Stimulated activated naive B cell treated with anti-CD40 and anti-IgM and Interleukin-4, amounts not matched to agents 10 μg/mL and 1 μg/mL and 100 μg/mL, for 72 hours (primary cell): ENCODE measurements around the gene HTR3C.
"Not testable (repeated sequence)": the region's sequence is repeated elsewhere in the genome, so short reads cannot be mapped to it uniquely, and the experiment has no call there.

Experiments used
- ATAC-seq, 2 donors: fragments of 150-1000 bp; cut with Tn5 transposase; replicated peaks; 2 replicates each; pipeline ENCODE4 v1.10.0; 2021; ENCODE audit warnings: moderate library complexity in 1 of 2
- DNase-seq: peaks from one replicate; pipeline ENCODE4 v3.0.0; 2021
- H3K27ac Mint-ChIP-seq: one replicate; pipeline ENCODE4 v1.8.0; 2022; ENCODE audit warnings: mild to moderate bottlenecking, mixed read lengths
- H3K27me3 Mint-ChIP-seq, 2 donors: one replicate each; pipeline ENCODE4 v1.8.0; 2022; ENCODE audit warnings: mixed read lengths in 2 of 2
- H3K36me3 Mint-ChIP-seq, 2 donors: one replicate each; pipeline ENCODE4 v1.8.0; 2022; ENCODE audit warnings: mixed read lengths in 2 of 2, mild to moderate bottlenecking in 1 of 2
- H3K4me1 Mint-ChIP-seq, 2 donors: one replicate each; pipeline ENCODE4 v1.8.0; 2022; ENCODE audit warnings: mixed read lengths in 2 of 2, mild to moderate bottlenecking in 1 of 2
- H3K4me3 Mint-ChIP-seq, 2 donors: one replicate each; pipeline ENCODE4 v1.8.0; 2022; ENCODE audit warnings: mild to moderate bottlenecking in 2 of 2, mixed read lengths in 2 of 2, moderate library complexity in 1 of 2
- H3K9me3 Mint-ChIP-seq, 2 donors: one replicate each; pipeline ENCODE4 v1.8.0; 2022; ENCODE audit warnings: mixed read lengths in 2 of 2, mild to moderate bottlenecking in 1 of 2

HTR3C gene

GRCh38 chr3:184050217-184050847, 2.5 kb upstream of the HTR3C start:
- Mint-ChIP-seq H3K9me3 (no peaks in the 10 kb centered on the region), H3K27me3 (peaks cover 17 to 21% of the 10 kb centered on the region in 2 donors), H3K4me1 (peaks cover 0 to 1% of the 10 kb centered on the region in 2 donors), H3K27ac (no peak overlapping the region), H3K36me3 (no peaks in the 10 kb centered on the region), H3K4me3 (no peak overlapping the region)
- ATAC-seq (no peak), DNase-seq (no peak)

- Mint-ChIP-seq H3K4me3 (no peak overlapping the region), H3K4me1 (no peaks in the 10 kb centered on the region), H3K27me3 (peaks cover 14 to 21% of the 10 kb centered on the region in 2 donors), H3K9me3 (no peaks in the 10 kb centered on the region), H3K27ac (no peak overlapping the region), H3K36me3 (no peaks in the 10 kb centered on the region)
- DNase-seq (no peak), ATAC-seq (no peak)
These were observed 5.2 kb downstream of the HTR3C start for GRCh38 chr3:184058029-184058428.

GRCh38 chr3:184059424-184059823, 6.6 kb downstream of the HTR3C start:
- no peak for ATAC-seq
- no peak for DNase-seq
- Mint-ChIP-seq H3K4me1 (no peaks in the 10 kb centered on the region), H3K27ac (no peak overlapping the region), H3K27me3 (peaks cover 9 to 16% of the 10 kb centered on the region in 2 donors), H3K36me3 (no peaks in the 10 kb centered on the region), H3K4me3 (no peak overlapping the region), H3K9me3 (no peaks in the 10 kb centered on the region)

DNA sequence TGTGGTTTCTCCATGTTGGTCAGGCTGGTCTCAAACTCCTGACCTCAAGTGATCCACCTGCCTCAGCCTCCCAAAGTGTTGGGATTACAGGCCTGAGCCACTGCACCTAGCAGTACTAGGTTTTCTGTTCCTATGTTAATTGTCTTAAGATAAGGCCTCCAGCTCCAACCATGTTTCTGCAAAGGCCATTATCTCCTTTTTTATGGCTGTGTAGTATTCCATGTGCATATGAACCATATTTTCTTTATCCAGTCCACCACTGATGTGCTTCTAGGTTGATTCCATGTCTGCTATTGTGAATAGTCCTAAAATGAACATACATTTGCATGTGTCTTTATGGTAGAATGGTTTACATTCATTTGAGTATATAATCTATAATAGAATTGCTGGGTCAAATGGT, 9.8 kb downstream of the HTR3C start:
- H3K27ac Mint-ChIP-seq: no peak overlapping the region
- H3K9me3 Mint-ChIP-seq: no peaks in the 10 kb centered on the region
- no peak overlapping the region for H3K4me3 Mint-ChIP-seq
- H3K27me3 Mint-ChIP-seq: peaks cover 12 to 19% of the 10 kb centered on the region in 2 donors
- H3K4me1 Mint-ChIP-seq: no peaks in the 10 kb centered on the region
- no peaks in the 10 kb centered on the region for H3K36me3 Mint-ChIP-seq
- DNase-seq (no peak), ATAC-seq (no peak)

DNA sequence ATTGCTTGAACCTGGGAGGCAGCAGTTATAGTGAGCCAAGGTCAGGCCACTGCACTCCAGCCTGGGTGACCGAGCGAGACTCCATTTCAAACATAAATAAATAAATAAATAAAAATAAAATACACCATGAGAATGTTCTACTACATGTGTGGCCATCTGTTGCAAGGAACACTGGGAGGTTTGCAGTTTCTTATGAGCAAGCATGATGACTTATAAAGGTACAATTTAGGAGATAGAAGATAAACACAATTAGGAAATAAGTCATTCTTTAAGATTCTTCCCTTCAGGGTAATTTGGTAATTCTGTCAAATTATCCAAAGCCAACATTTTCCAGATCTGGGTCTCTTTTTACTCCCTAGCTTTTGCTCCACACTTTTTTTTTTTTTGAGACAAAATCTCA, 13.4 kb downstream of the HTR3C start:
- H3K4me1 Mint-ChIP-seq: no peaks in the 10 kb centered on the region
- H3K9me3 Mint-ChIP-seq: peaks cover 7 to 14% of the 10 kb centered on the region in 2 donors
- peaks cover 10 to 38% of the 10 kb centered on the region in 2 donors for H3K27me3 Mint-ChIP-seq
- DNase-seq (no peak), ATAC-seq (no peak)
- H3K27ac Mint-ChIP-seq: no peak overlapping the region
- peaks cover 4 to 7% of the 10 kb centered on the region in 2 donors for H3K36me3 Mint-ChIP-seq
- no peak overlapping the region for H3K4me3 Mint-ChIP-seq

DNA sequence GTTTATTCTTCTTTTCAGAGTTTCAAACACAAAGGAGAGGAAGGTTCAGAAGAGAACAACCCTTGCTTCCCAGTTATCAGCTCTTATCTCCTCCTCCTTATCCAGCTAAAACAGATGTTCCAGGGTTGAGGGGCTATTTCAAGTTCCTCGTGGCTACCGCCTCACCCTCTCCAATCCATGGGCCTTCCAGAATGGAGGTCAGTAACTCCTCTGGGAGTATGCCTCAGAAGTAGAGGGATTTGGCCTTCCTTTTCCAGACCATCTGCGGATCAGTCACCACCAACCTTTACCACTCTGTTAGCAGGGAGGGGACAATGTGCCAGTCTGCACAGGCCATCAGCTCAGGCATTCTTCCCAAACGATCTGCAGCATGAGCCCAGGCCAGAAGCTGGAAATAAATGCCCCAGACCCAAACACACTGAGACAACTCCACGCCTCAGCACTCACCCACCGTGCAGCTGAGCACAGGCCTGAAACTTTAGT, 14.8 kb downstream of the HTR3C start:
- H3K4me1 Mint-ChIP-seq: no peaks in the 10 kb centered on the region
- H3K4me3 Mint-ChIP-seq: no peak overlapping the region
- peaks cover 10 to 38% of the 10 kb centered on the region in 2 donors for H3K27me3 Mint-ChIP-seq
- H3K27ac Mint-ChIP-seq: no peak overlapping the region
- ATAC-seq (no peak), DNase-seq (no peak)
- H3K9me3 Mint-ChIP-seq: peaks cover 7 to 14% of the 10 kb centered on the region in 2 donors
- H3K36me3 Mint-ChIP-seq: peaks cover 4 to 7% of the 10 kb centered on the region in 2 donors

- peaks cover 7 to 14% of the 10 kb centered on the region in 2 donors for H3K9me3 Mint-ChIP-seq
- no peak for DNase-seq
- no peak overlapping the region for H3K27ac Mint-ChIP-seq
- H3K4me3 Mint-ChIP-seq: no peak overlapping the region
- peaks cover 4 to 7% of the 10 kb centered on the region in 2 donors for H3K36me3 Mint-ChIP-seq
- H3K4me1 Mint-ChIP-seq: no peaks in the 10 kb centered on the region
- no peak for ATAC-seq
- H3K27me3 Mint-ChIP-seq: peaks cover 10 to 38% of the 10 kb centered on the region in 2 donors
These were observed 15.5 kb downstream of the HTR3C start for GRCh38 chr3:184068344-184068743.

DNA sequence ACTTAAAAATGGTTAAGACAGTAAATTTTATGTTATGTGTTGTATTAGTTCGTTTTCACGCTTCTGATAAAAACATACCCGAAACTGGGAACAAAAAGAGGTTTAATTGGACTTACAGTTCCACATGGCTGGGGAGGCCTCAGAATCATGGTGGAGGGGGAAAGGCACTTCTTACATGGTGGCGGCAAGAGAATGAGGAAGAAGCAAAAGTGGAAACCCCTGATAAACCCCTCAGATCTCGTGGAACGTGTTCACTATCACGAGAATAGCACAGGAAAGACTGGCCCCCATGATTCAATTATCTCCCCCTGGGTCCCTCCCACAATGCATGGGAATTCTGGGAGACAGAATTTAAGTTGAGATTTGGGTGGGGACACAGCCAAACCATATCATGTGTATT, 18.3 kb downstream of the HTR3C start:
- not testable (repeated sequence) for H3K27ac Mint-ChIP-seq, DNase-seq, H3K36me3 Mint-ChIP-seq, H3K4me3 Mint-ChIP-seq, ATAC-seq, H3K4me1 Mint-ChIP-seq
- peaks cover 6 to 27% of the 10 kb centered on the region in 2 donors for H3K27me3 Mint-ChIP-seq
- peaks cover 7 to 14% of the 10 kb centered on the region in 2 donors for H3K9me3 Mint-ChIP-seq

DNA sequence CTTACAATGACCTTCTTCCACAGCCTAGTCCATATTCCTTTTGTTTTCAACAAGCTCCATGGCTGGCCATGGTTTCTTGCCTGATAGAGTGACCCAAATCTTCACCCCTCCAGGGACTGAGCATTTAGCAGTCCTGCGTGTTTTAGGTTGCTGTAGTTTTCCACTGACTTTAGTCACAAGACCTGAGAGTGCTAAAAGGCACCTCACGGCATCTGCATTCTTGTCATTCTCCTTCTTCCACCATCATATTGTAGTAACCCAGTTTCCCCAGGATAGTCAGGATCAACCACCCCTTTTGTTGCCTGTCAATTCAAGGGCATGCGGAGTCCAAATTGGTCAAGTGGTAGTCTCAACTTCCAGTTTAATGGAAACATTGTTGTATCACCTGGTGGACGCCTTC, 20.8 kb downstream of the HTR3C start:
- no peaks in the 10 kb centered on the region for H3K4me1 Mint-ChIP-seq
- H3K27ac Mint-ChIP-seq: no peak overlapping the region
- peaks cover 4 to 7% of the 10 kb centered on the region in 2 donors for H3K36me3 Mint-ChIP-seq
- H3K4me3 Mint-ChIP-seq: no peak overlapping the region
- H3K9me3 Mint-ChIP-seq: peaks cover 7 to 14% of the 10 kb centered on the region in 2 donors
- DNase-seq (no peak), ATAC-seq (no peak)
- peaks cover 6 to 24% of the 10 kb centered on the region in 2 donors for H3K27me3 Mint-ChIP-seq

- peaks cover 3 to 4% of the 10 kb centered on the region in 2 donors for H3K9me3 Mint-ChIP-seq
- ATAC-seq (no peak), DNase-seq (no peak)
- no peaks in the 10 kb centered on the region for H3K4me1 Mint-ChIP-seq
- H3K27me3 Mint-ChIP-seq: peaks cover 6 to 19% of the 10 kb centered on the region in 2 donors
- H3K4me3 Mint-ChIP-seq: no peak overlapping the region
- H3K27ac Mint-ChIP-seq: no peak overlapping the region
- H3K36me3 Mint-ChIP-seq: peaks cover 2 to 3% of the 10 kb centered on the region in 2 donors
These were observed 23.1 kb downstream of the HTR3C start for GRCh38 chr3:184075901-184076300.

- Mint-ChIP-seq H3K4me1 (no peaks in the 10 kb centered on the region), H3K4me3 (no peak overlapping the region), H3K36me3 (no peaks in the 10 kb centered on the region), H3K27ac (no peak overlapping the region), H3K9me3 (peaks cover 0 to 2% of the 10 kb centered on the region in 2 donors), H3K27me3 (peaks cover 6 to 16% of the 10 kb centered on the region in 2 donors)
- DNase-seq (no peak), ATAC-seq (no peak)
These were observed 25.0 kb downstream of the HTR3C start for GRCh38 chr3:184077881-184078280.

DNA sequence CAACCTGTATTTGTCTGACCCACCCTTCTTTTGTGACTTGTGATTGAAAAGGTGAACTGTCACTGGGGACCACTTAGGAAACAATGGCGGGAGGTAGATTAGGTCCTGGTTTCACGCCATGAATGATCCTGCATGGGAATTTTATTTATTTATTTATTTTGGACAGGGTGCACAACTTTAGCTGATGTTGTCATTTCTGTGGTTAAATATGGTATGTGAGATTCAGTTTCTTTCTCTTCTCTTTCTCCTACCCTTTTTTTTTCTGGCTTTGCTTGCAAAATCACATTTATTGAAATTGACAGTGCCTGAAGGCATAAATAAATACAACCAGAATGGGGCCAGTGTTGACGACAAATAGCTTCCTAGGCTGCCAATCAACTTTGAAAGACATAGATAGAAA, 26.0 kb downstream of the HTR3C start:
- ATAC-seq (no peak), DNase-seq (no peak)
- peaks cover 9 to 16% of the 10 kb centered on the region in 2 donors for H3K27me3 Mint-ChIP-seq
- no peaks in the 10 kb centered on the region for H3K36me3 Mint-ChIP-seq
- H3K9me3 Mint-ChIP-seq: peaks cover 0 to 2% of the 10 kb centered on the region in 2 donors
- no peak overlapping the region for H3K4me3 Mint-ChIP-seq
- H3K27ac Mint-ChIP-seq: no peak overlapping the region
- no peaks in the 10 kb centered on the region for H3K4me1 Mint-ChIP-seq

DNA sequence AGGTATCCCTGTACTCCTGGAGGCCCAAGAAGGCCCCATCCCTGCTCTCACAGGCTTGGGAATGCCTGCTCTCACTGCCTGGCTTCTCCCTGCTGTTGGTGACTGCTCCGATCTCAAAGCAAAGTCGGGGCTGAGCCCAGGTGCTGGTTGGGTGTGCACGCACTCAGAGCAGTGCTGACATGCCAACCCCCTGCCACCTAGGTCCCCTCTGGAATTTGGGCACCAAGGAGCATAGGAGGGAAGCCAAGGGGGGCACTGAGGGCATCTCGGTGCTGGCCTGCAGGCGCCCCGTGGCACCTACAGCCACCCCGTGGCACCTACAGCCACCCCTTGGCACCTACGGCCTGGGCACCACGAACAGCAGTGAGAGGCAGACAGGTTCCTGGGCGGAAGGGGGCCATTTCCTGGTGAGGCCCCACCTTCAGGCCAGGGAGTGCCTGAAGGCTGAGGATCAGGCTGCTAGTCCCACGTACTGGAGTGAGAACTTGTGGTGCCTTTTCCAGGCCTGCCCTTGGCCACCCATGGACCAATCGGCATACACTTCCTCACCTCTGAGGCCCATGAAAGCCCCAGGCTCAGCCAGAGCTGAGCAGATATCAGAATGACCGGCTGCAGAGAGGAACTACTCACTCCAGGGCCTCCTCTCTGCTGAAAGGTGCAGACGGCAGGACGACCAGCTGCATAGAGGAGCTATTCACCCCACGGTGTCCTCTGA, 28.4 kb downstream of the HTR3C start:
- Mint-ChIP-seq H3K27ac (no peak overlapping the region), H3K9me3 (peaks cover 4 to 5% of the 10 kb centered on the region in 2 donors), H3K36me3 (peaks cover 0 to 4% of the 10 kb centered on the region in 2 donors), H3K4me1 (peaks cover 0 to 4% of the 10 kb centered on the region in 2 donors), H3K4me3 (no peak overlapping the region), H3K27me3 (peaks cover 9 to 16% of the 10 kb centered on the region in 2 donors)
- no peak for ATAC-seq
- DNase-seq: no peak

GRCh38 chr3:184082034-184082433, 29.2 kb downstream of the HTR3C start:
- Mint-ChIP-seq H3K27ac (no peak overlapping the region), H3K27me3 (peaks cover 9% of the 10 kb centered on the region in 2 donors), H3K4me1 (peaks cover 0 to 4% of the 10 kb centered on the region in 2 donors), H3K36me3 (peaks cover 0 to 4% of the 10 kb centered on the region in 2 donors), H3K4me3 (no peak overlapping the region), H3K9me3 (peaks cover 4 to 5% of the 10 kb centered on the region in 2 donors)
- no peak for DNase-seq
- no peak for ATAC-seq

DNA sequence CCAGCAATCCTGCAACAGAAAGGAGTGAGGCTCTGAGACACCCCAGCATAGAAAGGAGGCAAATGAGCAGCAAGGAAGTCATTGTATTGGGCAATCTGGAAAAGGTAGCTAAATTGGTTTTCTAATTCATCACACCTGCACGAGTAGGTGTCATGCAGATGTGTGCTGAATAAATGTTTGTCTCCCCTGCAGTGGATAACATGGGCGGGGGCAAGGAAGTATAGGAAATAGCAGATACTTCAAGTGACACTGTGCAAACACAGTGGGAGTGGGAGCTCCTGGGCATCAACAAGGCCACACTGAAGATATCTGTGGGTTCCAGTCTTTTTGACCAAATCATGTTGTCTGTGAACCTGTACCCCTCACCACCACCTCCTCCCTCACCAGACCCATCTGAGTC, 29.6 kb downstream of the HTR3C start:
- H3K9me3 Mint-ChIP-seq: peaks cover 4 to 5% of the 10 kb centered on the region in 2 donors
- H3K4me3 Mint-ChIP-seq: no peak overlapping the region
- no peak for DNase-seq
- peaks cover 0 to 4% of the 10 kb centered on the region in 2 donors for H3K36me3 Mint-ChIP-seq
- no peak overlapping the region for H3K27ac Mint-ChIP-seq
- peaks cover 0 to 4% of the 10 kb centered on the region in 2 donors for H3K4me1 Mint-ChIP-seq
- H3K27me3 Mint-ChIP-seq: peaks cover 7% of the 10 kb centered on the region in 2 donors
- ATAC-seq: no peak
